ENCODE results near the gene AKAP17A.
"Not testable (repeated sequence)": the region's sequence is repeated elsewhere in the genome, so short reads cannot be mapped to it uniquely, and the experiment has no call there.

Gene AKAP17A, protein sequence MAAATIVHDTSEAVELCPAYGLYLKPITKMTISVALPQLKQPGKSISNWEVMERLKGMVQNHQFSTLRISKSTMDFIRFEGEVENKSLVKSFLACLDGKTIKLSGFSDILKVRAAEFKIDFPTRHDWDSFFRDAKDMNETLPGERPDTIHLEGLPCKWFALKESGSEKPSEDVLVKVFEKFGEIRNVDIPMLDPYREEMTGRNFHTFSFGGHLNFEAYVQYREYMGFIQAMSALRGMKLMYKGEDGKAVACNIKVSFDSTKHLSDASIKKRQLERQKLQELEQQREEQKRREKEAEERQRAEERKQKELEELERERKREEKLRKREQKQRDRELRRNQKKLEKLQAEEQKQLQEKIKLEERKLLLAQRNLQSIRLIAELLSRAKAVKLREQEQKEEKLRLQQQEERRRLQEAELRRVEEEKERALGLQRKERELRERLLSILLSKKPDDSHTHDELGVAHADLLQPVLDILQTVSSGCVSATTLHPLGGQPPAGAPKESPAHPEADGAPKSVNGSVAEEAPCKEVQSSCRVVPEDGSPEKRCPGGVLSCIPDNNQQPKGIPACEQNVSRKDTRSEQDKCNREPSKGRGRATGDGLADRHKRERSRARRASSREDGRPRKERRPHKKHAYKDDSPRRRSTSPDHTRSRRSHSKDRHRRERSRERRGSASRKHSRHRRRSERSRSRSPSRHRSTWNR

GRCh38 chrX:1591102-1591862, at the start of gene AKAP17A:
Gene AKAP17A, plus strand, starts transcription at chrX:1591604. Its CDS starts 1,859 bp downstream, at chrX:1593463.
- peak; percentile 100 for DNase-seq

DNA sequence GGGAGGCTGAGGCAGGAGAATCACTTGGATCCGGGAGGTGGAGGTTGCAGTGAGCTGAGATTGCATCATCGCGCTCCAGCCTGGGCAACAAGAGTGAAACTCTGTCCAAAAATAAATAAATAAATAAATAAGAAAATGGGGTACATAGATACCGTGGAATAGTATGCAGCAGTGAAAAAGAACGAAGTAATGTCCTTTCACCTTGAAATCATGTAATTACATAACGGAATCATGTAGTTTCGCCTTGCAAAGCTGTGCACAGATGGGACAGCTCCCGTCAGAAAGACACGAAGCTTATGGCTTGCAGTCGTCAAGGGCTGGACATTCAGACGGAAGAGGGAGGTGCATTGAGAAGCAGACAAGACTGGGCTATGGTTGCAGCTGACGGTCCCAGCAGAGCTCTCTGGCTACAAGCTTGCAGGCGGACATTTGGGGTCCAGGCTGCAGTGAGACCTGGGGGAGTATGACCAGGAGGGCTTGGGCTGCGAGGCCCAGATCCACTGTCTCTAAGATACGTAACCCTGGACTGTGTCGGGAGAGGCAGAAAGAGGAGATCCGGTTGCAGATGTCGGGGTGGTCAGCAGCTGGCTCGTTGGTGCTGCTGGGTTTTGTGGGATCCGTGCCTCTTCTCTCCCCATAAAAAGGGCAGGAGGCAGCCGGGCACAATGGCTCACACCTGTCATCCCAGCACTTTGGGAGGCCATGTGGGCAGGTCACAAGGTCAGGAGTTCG, 48.2 kb upstream of the AKAP17A start:
- DNase-seq: no peak

DNA sequence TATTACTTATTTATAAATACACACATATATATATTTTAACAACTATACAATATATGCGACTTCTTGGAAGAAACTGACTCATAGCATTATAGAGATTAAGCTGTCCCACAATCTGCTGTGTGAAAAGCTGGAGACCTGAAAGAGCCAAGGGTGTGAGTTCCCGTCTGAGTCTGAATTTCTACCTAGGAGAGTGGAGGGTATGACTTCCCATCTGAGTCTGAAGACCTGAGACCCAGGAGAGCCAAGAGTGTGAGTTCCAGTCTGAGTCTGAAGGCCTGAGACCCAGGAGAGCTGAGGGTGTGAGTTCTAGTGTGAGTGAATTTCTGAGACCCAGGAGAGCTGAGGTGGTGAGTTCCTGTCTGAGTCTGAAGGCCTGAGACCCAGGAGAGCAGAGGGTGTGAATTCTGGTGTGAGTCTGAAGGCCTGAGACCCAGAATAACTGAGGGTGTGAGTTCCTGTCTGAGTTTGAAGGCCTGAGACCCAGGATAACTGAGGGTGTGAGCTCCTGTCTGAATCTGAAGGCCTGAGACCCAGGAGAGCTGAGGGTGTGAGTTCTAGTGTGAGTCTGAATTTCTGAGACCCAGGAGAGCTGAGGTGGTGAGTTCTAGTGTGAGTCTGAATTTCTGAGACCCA, 45.5 kb upstream of the AKAP17A start:
- DNase-seq: peak; percentile 31

DNA sequence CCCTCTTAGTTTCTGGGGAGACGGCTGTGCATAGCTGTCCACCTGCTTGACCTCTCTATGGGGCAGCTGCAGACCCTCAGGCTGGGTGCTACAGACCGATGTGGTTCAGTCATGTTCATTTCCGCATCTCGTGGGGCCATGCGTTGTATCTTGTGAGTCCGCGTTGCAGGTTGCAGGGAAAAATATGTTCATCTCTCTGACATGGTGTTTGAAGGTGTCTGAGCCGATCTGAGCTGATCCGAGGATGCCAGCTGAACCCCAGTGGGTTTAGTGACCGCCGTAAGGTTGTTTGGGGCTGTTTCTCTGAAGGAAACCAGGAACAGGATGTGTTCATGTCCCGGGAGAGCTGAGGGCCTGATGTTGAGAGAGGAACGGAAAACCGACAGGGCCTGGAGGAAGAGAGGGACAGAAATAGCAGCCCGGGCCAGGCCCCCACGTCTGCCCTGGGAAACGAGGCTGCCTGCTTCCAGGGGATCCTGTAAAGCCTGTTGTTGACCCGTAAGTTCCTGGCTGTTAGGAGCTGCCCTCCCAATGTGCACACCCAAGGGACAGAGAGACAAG, 44.6 kb upstream of the AKAP17A start:
- DNase-seq: no peak

DNA sequence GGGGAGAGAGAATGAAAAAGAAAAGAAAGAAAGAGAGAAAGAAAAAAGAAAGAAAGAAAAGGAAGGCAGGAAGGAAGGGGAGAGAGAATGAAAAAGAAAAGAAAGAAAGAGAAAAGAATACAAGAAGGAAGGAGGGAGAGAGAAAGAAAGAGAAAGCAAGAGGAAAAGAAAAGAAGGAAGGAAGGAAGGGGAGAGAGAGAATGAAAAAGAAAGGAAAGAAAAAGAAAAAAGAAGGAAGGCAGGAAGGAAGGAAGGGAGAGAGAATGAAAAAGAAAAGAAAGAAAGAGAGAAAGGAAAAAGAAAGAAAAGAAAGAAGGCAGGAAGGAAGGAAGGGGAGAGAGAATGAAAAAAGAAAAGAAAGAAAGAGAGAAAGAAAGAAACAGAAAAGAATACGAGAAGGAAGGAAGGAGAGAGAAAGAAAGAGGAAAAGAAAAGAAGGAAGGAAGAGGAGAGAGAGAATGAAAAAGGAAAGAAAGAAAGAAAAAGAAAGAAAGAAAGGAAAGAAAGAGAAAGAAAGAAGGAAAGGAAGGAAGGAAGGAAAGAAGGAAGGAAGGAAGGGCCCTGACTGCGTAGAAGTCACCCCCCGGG, 39.4 kb upstream of the AKAP17A start:
- no peak for DNase-seq

- DNase-seq: peak; percentile 37
Measured at GRCh38 chrX:1554469-1555210, 36.8 kb upstream of the AKAP17A start.

DNA sequence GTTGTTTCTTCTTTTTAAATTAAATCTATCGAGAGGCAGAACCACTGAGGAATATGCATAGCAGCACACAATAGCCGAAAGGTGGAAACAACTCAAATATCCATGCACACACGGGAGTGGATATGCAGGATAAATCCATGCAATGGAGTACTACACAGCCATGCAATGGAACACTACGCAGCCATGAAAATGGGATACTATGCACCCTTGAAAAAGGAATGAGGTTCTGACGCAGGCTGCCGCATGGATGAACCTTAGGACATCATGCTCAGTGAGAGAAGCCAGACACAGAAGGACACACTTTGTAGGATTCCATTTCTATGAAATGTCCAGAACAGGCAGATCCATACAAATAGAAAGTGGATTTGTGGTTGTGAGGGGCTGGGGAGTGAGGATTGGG, 36.0 kb upstream of the AKAP17A start:
- DNase-seq: no peak

DNA sequence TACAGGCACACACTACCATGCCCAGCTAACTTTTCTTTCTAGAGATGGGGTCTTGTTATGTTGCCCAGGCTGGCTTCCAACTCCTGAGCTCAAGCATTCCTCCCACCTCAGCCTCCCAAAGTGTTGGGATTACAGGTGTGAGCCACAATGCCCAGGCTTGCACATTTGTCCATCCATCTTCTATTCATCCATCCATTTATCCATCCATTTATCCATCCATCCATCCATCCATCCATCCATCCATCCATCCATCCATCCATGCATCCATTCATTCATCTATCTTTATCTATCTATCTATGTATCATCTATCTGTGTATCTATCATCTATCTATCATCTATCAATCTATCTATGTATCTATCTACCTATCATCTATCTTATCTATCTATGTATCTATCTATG, 34.0 kb upstream of the AKAP17A start:
- not testable (repeated sequence) for DNase-seq

DNA sequence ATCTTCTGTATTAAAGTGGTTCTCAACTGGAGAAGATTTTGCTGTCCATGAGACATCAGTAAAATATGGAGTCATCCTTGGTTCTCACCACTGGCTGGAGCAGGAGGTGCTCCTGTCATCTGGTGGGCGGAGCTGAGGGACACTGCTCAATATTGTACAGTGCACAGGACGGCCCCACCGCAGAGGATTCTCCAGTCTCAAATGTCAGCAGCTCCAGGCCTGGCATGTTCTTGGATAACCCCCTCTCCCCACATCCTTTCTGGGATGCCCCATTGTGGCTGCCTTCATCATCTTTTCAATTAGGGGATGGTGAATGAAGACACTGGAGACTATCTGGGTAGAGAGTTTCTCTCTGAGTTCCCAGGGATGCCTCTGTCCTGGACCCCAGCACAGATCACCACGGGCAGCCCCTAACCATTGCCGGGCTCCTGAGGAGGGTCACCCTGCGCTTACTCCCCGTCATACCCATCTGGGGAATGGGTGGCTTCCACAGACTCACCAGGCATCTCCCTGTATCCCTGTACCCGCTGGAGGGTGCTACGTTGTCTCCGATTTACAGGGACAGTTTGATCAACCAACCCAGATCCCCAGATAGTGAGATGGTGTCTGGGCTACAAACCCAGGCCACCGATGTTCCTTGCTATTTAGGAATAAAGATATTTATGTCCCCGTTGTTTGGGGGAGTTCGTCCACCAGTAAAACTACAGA, 32.5 kb upstream of the AKAP17A start:
- no peak for DNase-seq

GRCh38 chrX:1561164-1561563, 30.2 kb upstream of the AKAP17A start:
- no peak for DNase-seq

DNA sequence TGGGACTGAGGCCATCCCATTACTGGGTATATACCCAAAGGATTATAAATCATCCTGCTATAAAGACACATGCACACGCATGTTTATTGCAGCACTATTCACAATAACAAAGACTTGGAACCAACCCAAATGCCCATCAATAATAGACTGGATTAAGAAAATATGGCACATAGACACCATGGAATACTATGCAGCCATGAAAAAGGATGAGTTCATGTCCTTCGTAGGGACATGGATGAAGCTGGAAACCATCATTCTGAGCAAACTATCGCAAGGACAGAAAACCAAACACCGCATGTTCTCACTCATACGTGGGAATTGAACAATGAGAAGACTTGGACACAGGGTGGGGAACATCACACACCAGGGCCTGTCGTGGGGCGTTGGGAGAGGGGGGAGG, 27.3 kb upstream of the AKAP17A start:
- DNase-seq: not testable (repeated sequence)

GRCh38 chrX:1564750-1565683, 26.4 kb upstream of the AKAP17A start:
- no peak for DNase-seq

DNA sequence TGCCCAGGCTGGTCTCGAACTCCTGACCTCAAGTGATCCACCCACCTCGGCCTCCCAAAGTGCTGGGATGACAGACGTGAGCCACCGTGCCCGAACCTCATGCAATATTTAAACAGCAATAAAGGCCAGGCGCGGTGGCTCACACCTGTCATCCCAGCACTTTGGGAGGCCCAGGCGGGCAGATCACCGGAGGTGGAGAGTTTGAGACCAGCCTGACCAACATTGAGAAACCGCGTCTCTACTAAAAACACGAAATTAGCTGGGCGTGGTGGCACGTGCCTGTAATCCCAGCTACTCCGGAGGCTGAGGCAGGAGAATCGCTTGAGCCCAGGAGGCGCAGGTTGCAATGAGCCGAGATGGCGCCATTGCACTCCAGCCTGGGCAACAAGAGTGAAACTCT, 17.2 kb upstream of the AKAP17A start:
- DNase-seq: not testable (repeated sequence)

DNA sequence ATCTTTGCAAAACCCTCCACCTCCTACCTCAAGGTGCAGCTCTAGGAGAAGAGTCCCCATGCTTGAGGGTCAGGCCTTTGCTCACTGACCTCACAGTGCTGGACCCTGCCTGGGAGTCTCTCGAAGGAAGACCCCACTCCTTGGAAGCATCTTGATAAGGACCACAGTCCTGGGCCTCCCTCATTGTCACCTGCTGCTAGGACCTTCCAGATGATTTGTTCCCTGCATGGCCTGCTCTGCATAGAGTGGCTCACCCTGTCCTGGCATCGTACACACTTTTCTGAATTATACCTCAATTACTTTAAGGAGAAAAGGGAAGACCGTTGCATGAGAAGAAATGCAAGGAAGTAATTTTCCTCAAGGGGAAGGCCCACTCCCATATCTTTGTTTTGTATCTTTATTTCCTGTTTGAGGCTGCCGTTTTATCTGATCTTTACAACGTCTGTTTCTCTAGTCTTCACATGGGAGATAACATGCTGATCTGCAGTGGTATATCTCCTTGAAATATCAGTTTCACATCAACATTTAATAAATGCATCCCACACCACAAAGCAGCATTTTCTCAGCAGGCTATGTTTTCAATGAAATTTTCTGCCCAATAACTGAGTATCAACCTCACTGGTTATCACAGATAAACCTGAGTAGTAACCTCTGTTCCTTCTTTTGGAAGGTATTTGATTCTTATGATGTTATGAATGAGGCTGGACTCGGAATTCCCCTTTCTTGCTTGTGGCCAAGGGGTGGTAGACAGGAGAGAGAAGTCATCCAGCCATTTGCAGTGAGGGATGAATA, 15.0 kb upstream of the AKAP17A start:
- peak; percentile 42 for DNase-seq

GRCh38 chrX:1577845-1578244, 13.6 kb upstream of the AKAP17A start:
- DNase-seq: no peak

GRCh38 chrX:1578511-1579173, 12.8 kb upstream of the AKAP17A start:
- no peak for DNase-seq

DNA sequence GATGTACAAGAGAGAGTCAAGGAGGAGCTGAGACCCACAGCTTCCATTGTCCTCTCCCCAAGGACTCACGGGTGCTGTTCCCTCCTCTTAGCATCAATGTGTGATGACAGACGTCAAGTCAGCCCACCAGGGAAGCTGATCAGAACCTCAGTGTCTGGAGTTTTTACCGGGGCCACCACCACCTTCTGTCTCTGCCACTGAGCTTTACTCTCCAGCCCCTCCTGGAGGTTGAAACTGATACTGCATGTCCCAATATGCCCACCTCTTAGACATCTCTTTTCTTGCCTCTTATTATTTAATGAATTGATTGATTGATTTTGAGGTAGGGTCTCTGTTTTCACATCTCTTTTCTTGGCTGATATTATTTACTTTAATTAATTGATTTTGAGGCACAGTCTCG, 10.3 kb upstream of the AKAP17A start:
- DNase-seq: peak; percentile 90
